Fibroblast of lung (primary cell): ENCODE data around the gene NCOA7. TPM values are rescaled to one million over a fixed set of nuclear protein-coding genes. Genes with fewer than 3 reads are reported as not detected.

Experiments
- DNase-seq, 2 donors: peaks; one replicate each; pipeline versions ENCODE4 v3.0.0 to v3.0.0-alpha.2; 2010; ENCODE audit warnings: low read depth in 2 of 2
- H2AFZ ChIP-seq: 2 replicates; pipeline ENCODE4 v1.5.1; 2012; ENCODE audit warnings: low read length, control low read depth, inconsistent platforms
- H3K27ac ChIP-seq: 2 replicates; pipeline ENCODE4 v1.5.1; 2011; ENCODE audit warnings: low read length, control low read depth; ENCODE audit not compliant: insufficient read depth
- H3K27me3 ChIP-seq: 2 replicates; pipeline ENCODE4 v1.5.1; 2011; ENCODE audit warnings: mild to moderate bottlenecking, low read length; ENCODE audit not compliant: control insufficient read depth, insufficient read depth
- H3K36me3 ChIP-seq: 2 replicates; pipeline ENCODE4 v1.5.1; 2011; ENCODE audit warnings: low read length; ENCODE audit not compliant: control insufficient read depth, insufficient read depth
- H3K4me1 ChIP-seq: 2 replicates; pipeline ENCODE4 v1.5.1; 2011; ENCODE audit warnings: low read length; ENCODE audit not compliant: control insufficient read depth, insufficient read depth; ENCODE audit errors: extremely low read depth
- H3K4me2 ChIP-seq: 2 replicates; pipeline ENCODE4 v1.5.1; 2011; ENCODE audit warnings: low read length, control low read depth; ENCODE audit not compliant: insufficient read depth; ENCODE audit errors: extremely low read depth
- H3K4me3 ChIP-seq, 4 experiments: fragments of 200-600 bp in 1 of 4; sonication (generic) in 1 of 4; replicated peaks in 1 of 4; 2 replicates each; pipeline ENCODE4 v1.5.1; 2011 to 2016; ENCODE audit warnings: low read length in 4 of 4, low read depth in 3 of 4, mild to moderate bottlenecking in 3 of 4, control low read depth in 2 of 4, inconsistent platforms in 1 of 4, mixed read lengths in 1 of 4; ENCODE audit not compliant: insufficient read depth in 1 of 4; ENCODE audit errors: control extremely low read depth in 1 of 4
- H3K79me2 ChIP-seq: 2 replicates; pipeline ENCODE4 v1.5.1; 2012; ENCODE audit warnings: mild to moderate bottlenecking, low read length, inconsistent platforms; ENCODE audit not compliant: control insufficient read depth, insufficient read depth
- H3K9ac ChIP-seq: 2 replicates; pipeline ENCODE4 v1.5.1; 2011; ENCODE audit warnings: mild to moderate bottlenecking, low read length, control low read depth; ENCODE audit not compliant: insufficient read depth
- H3K9me3 ChIP-seq: 2 replicates; pipeline ENCODE4 v1.5.1; 2012; ENCODE audit warnings: low read depth, low read length; ENCODE audit not compliant: control insufficient read depth, insufficient read depth
- H4K20me1 ChIP-seq: 2 replicates; pipeline ENCODE4 v1.5.1; 2011; ENCODE audit warnings: low read length; ENCODE audit not compliant: control insufficient read depth, insufficient read depth; ENCODE audit errors: extremely low read depth
- CTCF ChIP-seq, 2 donors: IDR thresholded peaks in 1 of 2; conservative IDR thresholded peaks in 1 of 2; 1 replicate in 1 of 2; 2 replicates in 1 of 2; pipeline ENCODE4 v1.5.1; 2011 to 2012; ENCODE audit warnings: low read length in 2 of 2, control low read depth in 1 of 2, inconsistent platforms in 1 of 2, low read depth in 1 of 2, mild to moderate bottlenecking in 1 of 2
- EZH2 ChIP-seq: IDR thresholded peaks from 2 replicates; pipeline ENCODE4 v1.5.1; 2012; ENCODE audit warnings: low read length, control low read depth, mild to moderate bottlenecking; ENCODE audit errors: missing control alignments
- polyA plus RNA-seq, 2 donors: library from polyadenylated mRNA; depleted of rRNA in 1 of 2; stranded (reverse) in 1 of 2; unstranded in 1 of 2; fragments of >200 nt; gene quantifications; 2 replicates each; pipeline ENCODE4 v1.2.1, GENCODE V29; 2011 to 2012; ENCODE audit warnings: missing spikeins in 1 of 2
- total RNA-seq: library from RNA; depleted of rRNA; stranded (reverse); fragments of >200 nt; gene quantifications from 2 replicates; pipeline ENCODE4 v1.2.1, GENCODE V29; 2014

The NCOA7 gene
- total and polyA plus RNA-seq, 2 donors (not counting 1 experiment from before 2014, with no cell fraction given) = 13.7 to 49.9 TPM

DNA sequence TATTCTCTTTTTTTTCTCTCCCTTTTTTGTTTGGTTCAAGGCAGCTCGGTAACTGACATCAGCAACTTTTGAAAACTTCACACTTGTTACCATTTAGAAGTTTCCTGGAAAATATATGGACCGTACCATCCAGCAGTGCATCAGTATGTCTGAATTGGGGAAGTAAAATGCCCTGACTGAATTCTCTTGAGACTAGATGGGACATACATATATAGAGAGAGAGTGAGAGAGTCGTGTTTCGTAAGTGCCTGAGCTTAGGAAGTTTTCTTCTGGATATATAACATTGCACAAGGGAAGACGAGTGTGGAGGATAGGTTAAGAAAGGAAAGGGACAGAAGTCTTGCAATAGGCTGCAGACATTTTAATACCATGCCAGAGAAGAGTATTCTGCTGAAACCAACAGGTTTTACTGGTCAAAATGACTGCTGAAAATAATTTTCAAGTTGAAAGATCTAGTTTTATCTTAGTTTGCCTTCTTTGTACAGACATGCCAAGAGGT lies 30.8 kb upstream of the NCOA7 start:
- no peak for TF ChIP-seq CTCF (conservative IDR thresholded peaks at IDR 0.05 in 1 of 2, IDR thresholded peaks at IDR 0.05 in 1 of 2; ENCODE audit: low read depth in 1 of 2, low read length in 2 of 2)
- TF ChIP-seq EZH2 = no peak
- H3K4me3 ChIP-seq = no peak overlapping the region
- H3K9ac ChIP-seq = no peak overlapping the region
- no peaks in the 10 kb centered on the region for H3K4me1 ChIP-seq
- H2AFZ ChIP-seq = no peak overlapping the region
- no peaks in the 10 kb centered on the region for H3K9me3 ChIP-seq
- no peaks in the 10 kb centered on the region for H3K36me3 ChIP-seq
- DNase-seq = no peak
- no peak overlapping the region for H3K27ac ChIP-seq
- H4K20me1 ChIP-seq = no peaks in the 10 kb centered on the region
- peaks cover 2% of the 10 kb centered on the region for H3K27me3 ChIP-seq
- no peak overlapping the region for H3K4me2 ChIP-seq
- H3K79me2 ChIP-seq = no peaks in the 10 kb centered on the region

- Histone ChIP-seq H2AFZ (no peak overlapping the region), H3K79me2 (no peaks in the 10 kb centered on the region), H3K27ac (no peak overlapping the region), H3K27me3 (peaks cover 7% of the 10 kb centered on the region), H3K9me3 (no peaks in the 10 kb centered on the region), H3K4me1 (no peaks in the 10 kb centered on the region), H3K4me2 (no peak overlapping the region), H3K36me3 (no peaks in the 10 kb centered on the region), H4K20me1 (no peaks in the 10 kb centered on the region), H3K4me3 (no peak overlapping the region), H3K9ac (no peak overlapping the region)
- TF ChIP-seq EZH2 (no peak), CTCF (conservative IDR thresholded peaks at IDR 0.05 in 1 of 2, IDR thresholded peaks at IDR 0.05 in 1 of 2; ENCODE audit: low read depth in 1 of 2, low read length in 2 of 2) (no peak)
- DNase-seq = no peak
Measured at GRCh38 chr6:125764121-125764671, 26.6 kb upstream of the NCOA7 start.

GRCh38 chr6:125765944-125766343 lies 24.8 kb upstream of the NCOA7 start:
- TF ChIP-seq EZH2 (no peak), CTCF (conservative IDR thresholded peaks at IDR 0.05 in 1 of 2, IDR thresholded peaks at IDR 0.05 in 1 of 2; ENCODE audit: low read depth in 1 of 2, low read length in 2 of 2) (no peak)
- Histone ChIP-seq H3K9ac (no peak overlapping the region), H3K9me3 (no peaks in the 10 kb centered on the region)

More at GRCh38 chr6:125765944-125766343, 24.8 kb upstream of the NCOA7 start:
- H3K79me2 ChIP-seq = no peaks in the 10 kb centered on the region
- no peaks in the 10 kb centered on the region for H3K36me3 ChIP-seq
- H2AFZ ChIP-seq = no peak overlapping the region
- no peak overlapping the region for H3K4me2 ChIP-seq
- no peaks in the 10 kb centered on the region for H3K4me1 ChIP-seq
- H3K27me3 ChIP-seq = peaks cover 7% of the 10 kb centered on the region
- no peak for DNase-seq
- peaks cover 2% of the 10 kb centered on the region for H4K20me1 ChIP-seq
- H3K4me3 ChIP-seq = no peak overlapping the region
- H3K27ac ChIP-seq = no peak overlapping the region
